H1 (cell line): ENCODE data around the gene ARCN1. TPM values are rescaled to one million over a fixed set of nuclear protein-coding genes. Genes with fewer than 3 reads are reported as not detected.

Experiments used
- CTCF ChIA-PET: fragments of 300-600 bp; sonication (Branson Sonifier 250); formaldehyde crosslinking; loops from one replicate; lab custom pipeline; 2021; ENCODE audit not compliant: partially characterized antibody; lab: Charles Lee
- POLR2A ChIA-PET: fragments of 300-600 bp; sonication (Branson Sonifier 250); formaldehyde crosslinking; loops from one replicate; lab custom pipeline; 2021; ENCODE audit warnings: inconsistent platforms; ENCODE audit not compliant: partially characterized antibody; lab: Charles Lee
- DNase-seq, 2 experiments: peaks; one replicate each; pipeline versions ENCODE4 v3.0.0 to v3.0.0-alpha.2; 2010 to 2022; ENCODE audit warnings: low spot score in 2 of 2, low read depth in 1 of 2, mixed read lengths in 1 of 2
- FAIRE-seq: peaks from 2 replicates; lab custom pipeline; 2011; peaks lifted over from hg19 to GRCh38; lab: Jason Lieb, UNC
- H2AFZ ChIP-seq: 2 replicates; pipeline ENCODE4 v1.8.1; 2012; ENCODE audit warnings: low read length, inconsistent platforms
- H2AK5ac ChIP-seq: 2 replicates; pipeline ENCODE4 v1.6.1; 2013; ENCODE audit warnings: low read depth, low read length
- H2BK120ac ChIP-seq: replicated peaks from 2 replicates; pipeline ENCODE3; 2013; ENCODE audit warnings: low read depth, low read length, inconsistent platforms
- H2BK12ac ChIP-seq: 2 replicates; pipeline ENCODE4 v1.6.1; 2013; ENCODE audit warnings: low read depth, low read length
- H2BK15ac ChIP-seq: 2 replicates; pipeline ENCODE4 v1.6.1; 2013; ENCODE audit warnings: low read length
- H2BK20ac ChIP-seq: 2 replicates; pipeline ENCODE4 v1.6.1; 2013; ENCODE audit warnings: low read length
- H2BK5ac ChIP-seq: 2 replicates; pipeline ENCODE4 v1.6.1; 2013; ENCODE audit warnings: low read depth, low read length
- H3K14ac ChIP-seq: 2 replicates; pipeline ENCODE4 v1.6.1; 2013; ENCODE audit warnings: inconsistent platforms; ENCODE audit not compliant: insufficient read length
- H3K18ac ChIP-seq: 2 replicates; pipeline ENCODE4 v1.6.1; 2013; ENCODE audit warnings: low read length; ENCODE audit errors: extremely low read depth
- H3K23ac ChIP-seq: 2 replicates; pipeline ENCODE4 v1.6.1; 2013; ENCODE audit warnings: inconsistent platforms; ENCODE audit not compliant: insufficient read length
- H3K23me2 ChIP-seq: 2 replicates; pipeline ENCODE4 v1.6.1; 2013; ENCODE audit warnings: low read depth, low read length
- H3K27ac ChIP-seq: 2 replicates; pipeline ENCODE4 v1.6.1; 2011; ENCODE audit warnings: low read depth, low read length, inconsistent platforms
- H3K27me3 ChIP-seq, 4 experiments: replicated peaks in 1 of 4; 1 replicate in 1 of 4; 2 replicates in 3 of 4; pipeline versions ENCODE4 v1.6.1 to v1.8.1; 2011 to 2013; ENCODE audit warnings: low read length in 3 of 4, mild to moderate bottlenecking in 3 of 4, inconsistent platforms in 2 of 4, mixed read lengths in 2 of 4, moderate library complexity in 1 of 4; ENCODE audit not compliant: control insufficient read depth in 3 of 4, insufficient read depth in 3 of 4; ENCODE audit errors: extremely low read depth in 1 of 4
- H3K36me3 ChIP-seq, 4 experiments: 2 replicates each; pipeline versions ENCODE4 v1.6.1 to v1.8.1; 2011 to 2013; ENCODE audit warnings: mild to moderate bottlenecking in 4 of 4, low read length in 3 of 4, moderate library complexity in 2 of 4, control low read depth in 1 of 4, inconsistent platforms in 1 of 4; ENCODE audit not compliant: insufficient read depth in 4 of 4, control insufficient read depth in 2 of 4
- H3K4ac ChIP-seq: replicated peaks from 2 replicates; pipeline ENCODE3; 2013; ENCODE audit warnings: low read length, low read depth, mixed read lengths, inconsistent platforms; ENCODE audit not compliant: insufficient read length
- H3K4me1 ChIP-seq, 4 experiments: replicated peaks in 1 of 4; 1 replicate in 1 of 4; 2 replicates in 3 of 4; pipeline versions ENCODE4 v1.6.1 to v1.8.1; 2011 to 2013; ENCODE audit warnings: low read length in 3 of 4, inconsistent platforms in 2 of 4, mixed read lengths in 1 of 4; ENCODE audit not compliant: insufficient read depth in 4 of 4, control insufficient read depth in 3 of 4
- H3K4me2 ChIP-seq, 2 experiments: 2 replicates each; pipeline versions ENCODE4 v1.6.1 to v1.8.1; 2011 to 2013; ENCODE audit warnings: low read depth in 2 of 2, low read length in 2 of 2, control low read depth in 1 of 2, inconsistent platforms in 1 of 2, mild to moderate bottlenecking in 1 of 2; ENCODE audit not compliant: insufficient read depth in 1 of 2
- H3K4me3 ChIP-seq, 4 experiments: fragments of 200-600, 300-600 bp in 1 of 4; sonication (generic), shearing (Covaris generic), sonication (Bioruptor Twin) in 1 of 4; 2 replicates each; pipeline versions ENCODE4 v1.5.1 to v1.8.1; 2011 to 2016; ENCODE audit warnings: low read length in 4 of 4, low read depth in 3 of 4, control low read depth in 2 of 4, inconsistent platforms in 2 of 4, mild to moderate bottlenecking in 2 of 4, mixed read lengths in 1 of 4, moderate library complexity in 1 of 4; ENCODE audit not compliant: insufficient read depth in 2 of 4; ENCODE audit errors: extremely low read depth in 1 of 4
- H3K56ac ChIP-seq: replicated peaks from 2 replicates; pipeline ENCODE3; 2013; ENCODE audit warnings: low read depth, mild to moderate bottlenecking, mixed read lengths, low read length, inconsistent platforms; ENCODE audit not compliant: insufficient read length
- H3K79me1 ChIP-seq: 2 replicates; pipeline ENCODE4 v1.6.1; 2013; ENCODE audit warnings: low read depth, low read length, control low read depth
- H3K79me2 ChIP-seq, 2 experiments: 2 replicates each; pipeline versions ENCODE4 v1.6.1 to v1.8.1; 2012 to 2013; ENCODE audit warnings: low read length in 2 of 2, mild to moderate bottlenecking in 2 of 2, inconsistent platforms in 1 of 2; ENCODE audit not compliant: insufficient read depth in 2 of 2, control insufficient read depth in 1 of 2
- H3K9ac ChIP-seq, 4 experiments: replicated peaks in 1 of 4; 1 replicate in 1 of 4; 2 replicates in 3 of 4; pipeline versions ENCODE4 v1.6.1 to v1.8.1; 2011 to 2013; ENCODE audit warnings: low read depth in 3 of 4, low read length in 3 of 4, control low read depth in 2 of 4, mild to moderate bottlenecking in 2 of 4, moderate library complexity in 2 of 4, inconsistent platforms in 1 of 4; ENCODE audit errors: extremely low read depth in 1 of 4
- H3K9me3 ChIP-seq, 2 experiments: 2 replicates each; pipeline versions ENCODE4 v1.6.1 to v1.8.1; 2012 to 2013; ENCODE audit warnings: mild to moderate bottlenecking in 2 of 2, moderate library complexity in 2 of 2, control low read depth in 1 of 2, inconsistent platforms in 1 of 2, low read depth in 1 of 2, low read length in 1 of 2, mixed read lengths in 1 of 2; ENCODE audit not compliant: insufficient read depth in 2 of 2
- H4K20me1 ChIP-seq, 2 experiments: replicated peaks in 1 of 2; 2 replicates each; pipeline versions ENCODE3 to v1.8.1; 2011 to 2013; ENCODE audit warnings: inconsistent platforms in 2 of 2, low read length in 2 of 2, mild to moderate bottlenecking in 1 of 2; ENCODE audit not compliant: insufficient read depth in 2 of 2, control insufficient read depth in 1 of 2
- H4K5ac ChIP-seq: 2 replicates; pipeline ENCODE4 v1.6.1; 2013; ENCODE audit warnings: low read length, low read depth, mixed read lengths, inconsistent platforms; ENCODE audit not compliant: insufficient read length
- H4K8ac ChIP-seq: 2 replicates; pipeline ENCODE4 v1.8.0; 2013; ENCODE audit warnings: mild to moderate bottlenecking, moderate library complexity, low read length, inconsistent platforms; ENCODE audit not compliant: insufficient read depth; ENCODE audit errors: extremely low read depth
- H4K91ac ChIP-seq: replicated peaks from 2 replicates; pipeline ENCODE3; 2013; ENCODE audit warnings: low read length, mixed read lengths, inconsistent platforms; ENCODE audit not compliant: insufficient read length
- CREB1 ChIP-seq: IDR thresholded peaks from 2 replicates; pipeline ENCODE4 v1.6.1; 2012; ENCODE audit warnings: inconsistent platforms
- EGR1 ChIP-seq: IDR thresholded peaks from 2 replicates; pipeline ENCODE4 v1.6.1; 2011; ENCODE audit warnings: low read depth, low read length, borderline replicate concordance
- JUND ChIP-seq: IDR thresholded peaks from 2 replicates; pipeline ENCODE4 v1.6.1; 2011; ENCODE audit warnings: mild to moderate bottlenecking, improper control_type of control experiment, low read length
- NANOG ChIP-seq: IDR thresholded peaks from 2 replicates; pipeline ENCODE4 v1.6.1; 2011; ENCODE audit warnings: low read length, low read depth, mild to moderate bottlenecking, inconsistent platforms; ENCODE audit not compliant: insufficient read depth, poor library complexity, severe bottlenecking
- RFX5 ChIP-seq: IDR thresholded peaks from 2 replicates; pipeline ENCODE4 v1.6.1; 2011; ENCODE audit warnings: low read depth, low read length, improper control_type of control experiment, borderline replicate concordance
- RXRA ChIP-seq: IDR thresholded peaks from 2 replicates; pipeline ENCODE4 v1.6.1; 2011; ENCODE audit warnings: low read depth, mild to moderate bottlenecking, low read length, moderate library complexity; ENCODE audit not compliant: insufficient read depth
- TAF1 ChIP-seq: IDR thresholded peaks from 2 replicates; pipeline ENCODE4 v1.6.1; 2011; ENCODE audit warnings: mild to moderate bottlenecking, low read depth, low read length
- TBP ChIP-seq: IDR thresholded peaks from 2 replicates; pipeline ENCODE4 v1.6.1; 2011; ENCODE audit warnings: low read depth, low read length, improper control_type of control experiment
- WGBS, 2 experiments: shearing (Covaris generic) in 1 of 2; methylation state at CpG; one replicate each; pipeline versions ENCODE4 v1.1.6 to v1.1.7; 2013 to 2015; ENCODE audit warnings: low lambda C conversion rate in 2 of 2, mixed read lengths in 2 of 2, inconsistent platforms in 1 of 2, low coverage in 1 of 2, missing lambda C conversion rate in 1 of 2; ENCODE audit not compliant: insufficient replicate concordance in 2 of 2, insufficient coverage in 1 of 2, insufficient read length in 1 of 2; ENCODE audit errors: extremely low coverage in 1 of 2, missing lambda C conversion rate in 1 of 2; 5-methylcytosine and 5-hydroxymethylcytosine counted together
- polyA plus RNA-seq, 7 experiments: library from polyadenylated mRNA; depleted of rRNA in 3 of 7; stranded (reverse) in 5 of 7; unstranded in 2 of 7; fragments of >200 nt in 5 of 7; fragments of 200-250 nt in 2 of 7; gene quantifications; 1 replicate in 5 of 7; 2 replicates in 1 of 7; 4 replicates in 1 of 7; pipeline versions ENCODE4 v1.2.1 to v1.2.3, GENCODE V29; 2011 to 2013; ENCODE audit warnings: missing spikeins in 2 of 7, mixed read lengths in 2 of 7
- total RNA-seq: library from RNA; stranded (reverse); fragmentation: NEBNext Ultra II Directional; extraction: Animal tissue kit (Norgen Biotek cat#: 25700); gene quantifications from 2 replicates; pipeline ENCODE4 v1.2.1, GENCODE V29; 2021
- TF ChIP-seq, protein P1 (sequence below): IDR thresholded peaks from 2 replicates; pipeline ENCODE4 v1.6.1; 2012; ENCODE audit warnings: inconsistent platforms
- TF ChIP-seq, protein P2 (sequence below): IDR thresholded peaks from 2 replicates; pipeline ENCODE4 v1.6.1; 2011; ENCODE audit warnings: low read depth, mild to moderate bottlenecking, low read length; ENCODE audit not compliant: insufficient read depth

The ARCN1 gene
- total and polyA plus RNA-seq, 2 of the 8 experiments (the other 6 are each of a cell fraction or from before 2014, with no cell fraction given), result 132 to 146 TPM

DNA sequence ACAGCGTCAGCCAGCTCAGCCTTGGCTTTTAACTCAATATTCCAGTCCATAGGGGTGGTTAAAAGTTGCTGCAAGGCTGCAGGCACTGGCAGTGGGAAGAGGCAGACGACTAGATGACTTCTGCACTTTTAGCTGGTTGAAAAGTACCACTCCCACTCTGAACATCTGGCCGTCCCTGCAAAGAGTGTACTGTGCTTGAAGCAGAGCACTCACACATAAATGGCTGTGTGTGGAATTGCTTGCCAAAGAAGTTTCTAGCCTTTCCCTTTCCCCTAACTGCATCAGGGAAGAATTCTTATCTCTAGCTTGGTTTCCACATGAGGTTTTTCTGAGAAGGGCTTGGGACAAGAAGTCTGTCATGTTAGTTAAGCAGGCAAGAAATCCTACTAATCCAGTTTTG lies 30.1 kb downstream of the ARCN1 start:
- Histone ChIP-seq H2BK5ac (no peak overlapping the region), H4K8ac (no peak overlapping the region), H3K23ac (no peak overlapping the region), H2AK5ac (no peak overlapping the region), H4K5ac (no peak overlapping the region), H3K27ac (no peak overlapping the region), H3K79me2 (no peaks in the 10 kb centered on the region), H3K27me3 (peaks cover 13 to 35% (median 35%) of the 10 kb centered on the region in 4 experiments), H4K91ac (no peak overlapping the region), H3K4ac (no peak overlapping the region), H3K36me3 (peaks cover 8 to 40% (median 30%) of the 10 kb centered on the region in 4 experiments), H2BK120ac (no peak overlapping the region), H2BK20ac (no peak overlapping the region), H3K14ac (no peak overlapping the region), H2AFZ (no peak overlapping the region), H3K4me3 (no peak overlapping the region), H3K56ac (no peak overlapping the region), H3K18ac (no peak overlapping the region), H3K4me1 (peaks cover 2 to 14% (median 10%) of the 10 kb centered on the region in 4 experiments; a peak in 4 of 7 replicates), H2BK15ac (no peak overlapping the region), H2BK12ac (no peak overlapping the region), H3K9ac (no peak overlapping the region), H3K9me3 (no peaks in the 10 kb centered on the region), H3K79me1 (no peaks in the 10 kb centered on the region), H3K23me2 (no peaks in the 10 kb centered on the region), H4K20me1 (peaks cover 4 to 5% of the 10 kb centered on the region in 2 experiments), H3K4me2 (no peak overlapping the region)
- no peak for FAIRE-seq
- DNase-seq, result no peak
- ChIA-PET POLR2A (interaction anchor here (1.0 to 28.7 kb wide), 2 partner anchors 13 to 34 kb away, joined by 3 to 574 read pairs; no protein-coding TSS in a partner anchor), CTCF (interaction anchor here (1.2 to 25.3 kb wide), 5 partner anchors 12 to 56 kb away, joined by 3 to 435 read pairs (median 7); no protein-coding TSS in a partner anchor)
- 90% methylated on average over 3 of the region's 3 CpGs; no CpG with 5 or more reads in 1 of the 2 experiments for WGBS, 2 experiments
- TF ChIP-seq TAF1 (no peak), TBP (no peak), CREB1 (no peak), JUND (no peak), NANOG (no peak), RFX5 (no peak), RXRA (no peak), EGR1 (no peak)
- TF ChIP-seq, protein P1, sequence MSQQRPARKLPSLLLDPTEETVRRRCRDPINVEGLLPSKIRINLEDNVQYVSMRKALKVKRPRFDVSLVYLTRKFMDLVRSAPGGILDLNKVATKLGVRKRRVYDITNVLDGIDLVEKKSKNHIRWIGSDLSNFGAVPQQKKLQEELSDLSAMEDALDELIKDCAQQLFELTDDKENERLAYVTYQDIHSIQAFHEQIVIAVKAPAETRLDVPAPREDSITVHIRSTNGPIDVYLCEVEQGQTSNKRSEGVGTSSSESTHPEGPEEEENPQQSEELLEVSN, result no peak
- TF ChIP-seq, protein P2, sequence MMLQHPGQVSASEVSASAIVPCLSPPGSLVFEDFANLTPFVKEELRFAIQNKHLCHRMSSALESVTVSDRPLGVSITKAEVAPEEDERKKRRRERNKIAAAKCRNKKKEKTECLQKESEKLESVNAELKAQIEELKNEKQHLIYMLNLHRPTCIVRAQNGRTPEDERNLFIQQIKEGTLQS, result no peak
